Adrenal gland (tissue), 12 donors: ENCODE measurements around the gene HSD17B12. TPM values are rescaled to one million over a fixed set of nuclear protein-coding genes. Genes with fewer than 3 reads are reported as not detected.

ENCODE experiments used
- DNase-seq, 7 donors: peaks; one replicate each; pipeline ENCODE4 v3.0.0-alpha.2; 2019 to 2020
- H3K27ac ChIP-seq, 5 donors: fragments of 200-600 bp; sonication (generic) in 4 of 5; 1 replicate in 3 of 5; 2 replicates in 2 of 5; pipeline versions ENCODE4 v1.5.1 to v1.8.0; 2016 to 2020; ENCODE audit warnings: mild to moderate bottlenecking in 1 of 5
- H3K27me3 ChIP-seq: fragments of 200-600 bp; 2 replicates; pipeline ENCODE4 v1.8.0; 2021
- H3K36me3 ChIP-seq, 2 donors: fragments of 200-600 bp; replicated peaks in 1 of 2; 1 replicate in 1 of 2; 2 replicates in 1 of 2; pipeline versions ENCODE4 v1.5.1 to v1.8.0; 2018 to 2022
- H3K4me1 ChIP-seq, 2 donors: fragments of 200-600 bp; replicated peaks in 1 of 2; 1 replicate in 1 of 2; 2 replicates in 1 of 2; pipeline versions ENCODE4 v1.5.1 to v1.8.0; 2018 to 2021
- H3K4me3 ChIP-seq, 4 donors: fragments of 200-600 bp; sonication (generic) in 3 of 4; one replicate each; pipeline ENCODE4 v1.5.1; 2016 to 2018
- H3K9me3 ChIP-seq, 3 donors: fragments of 200-600 bp; sonication (generic) in 1 of 3; replicated peaks in 1 of 3; 1 replicate in 2 of 3; 2 replicates in 1 of 3; pipeline versions ENCODE4 v1.5.1 to v1.8.0; 2016 to 2021
- CTCF ChIP-seq, 6 experiments: fragments of 450-650 bp in 4 of 6; fragments of 200-600 bp in 2 of 6; sonication (generic) in 1 of 6; IDR thresholded peaks; 1 replicate in 5 of 6; 2 replicates in 1 of 6; pipeline versions ENCODE4 v1.5.1 to v1.8.0; 2016 to 2021; ENCODE audit warnings: antibody characterized with exemption in 6 of 6, mild to moderate bottlenecking in 2 of 6, moderate library complexity in 1 of 6
- POLR2A ChIP-seq, 2 donors: fragments of 450-650 bp; IDR thresholded peaks; one replicate each; pipeline ENCODE4 v1.6.1; 2017; ENCODE audit warnings: antibody characterized with exemption in 2 of 2, mild to moderate bottlenecking in 2 of 2, moderate library complexity in 1 of 2
- WGBS, 4 donors: extraction: QIAGEN DNeasy Blood & Tissue Kit in 2 of 4; methylation state at CpG; one replicate each; pipeline versions ENCODE4 v1.1.5 to v1.1.7; 2013 to 2017; 5-methylcytosine and 5-hydroxymethylcytosine counted together
- intact Hi-C, 2 donors: fragments of 100-400 bp; cut with DNase I; formaldehyde crosslinking; loops; one replicate each; pipeline versions ENCODE4 v1.14.1 to v1.15.0; 2022 to 2023
- polyA plus RNA-seq, 3 donors: library from polyadenylated mRNA; stranded (reverse); fragments of 200-250 nt in 2 of 3; fragments of 350-450 nt in 1 of 3; fragmentation: Illumina TruSeq in 1 of 3; extraction: RNeasy Lipid Tissue Mini Kit (QIAGEN cat#74804) in 1 of 3; gene quantifications; one replicate each; pipeline ENCODE4 v1.2.3, GENCODE V29; 2013 to 2014
- total RNA-seq, 9 donors: library from RNA; depleted of rRNA in 4 of 9; stranded (reverse); fragments of >200 nt in 4 of 9; fragments of 120-200 nt in 1 of 9; fragmentation: NEBNext Ultra II Directional in 1 of 9; extraction: Animal tissue kit (Norgen Biotek cat#: 25700) in 1 of 9; gene quantifications; one replicate each; pipeline versions ENCODE4 v1.1.0 to v1.2.4, GENCODE V29; 2013 to 2023
- donor health status: healthy with polysubstance abuse.
- donor health status: Bipolar disorder and iron deficiency.
- donor health status: DM: yes; HTN: yes; CAD: no.
- donor health status: DM: no; HTN: no; CAD: no.
- donor health status: DM: no; HTN: no; CAD: no.
- donor health status: DM: yes; HTN: yes; CAD: no.

Gene HSD17B12
- total and polyA plus RNA-seq, 12 donors, result 37.1 to 342 (median 94.6) TPM

GRCh38 chr11:43644621-43645299, 35.8 kb upstream of the HSD17B12 start:
- WGBS, 4 donors, result 18 to 32% (median 25%) methylated on average over 7 of the region's 7 CpGs
- no peak for TF ChIP-seq POLR2A (IDR thresholded peaks at IDR 0.05)
- TF ChIP-seq CTCF (IDR thresholded peaks at IDR 0.05), result no peak
- Histone ChIP-seq H3K27ac (peak overlapping the region in 1 of 5 donors; percentile 58), H3K9me3 (no peaks in the 10 kb centered on the region), H3K27me3 (peaks cover 18% of the 10 kb centered on the region), H3K4me3 (peak overlapping the region in 3 of 4 donors; percentile 25 to 90 (median 86)), H3K4me1 (peaks cover 10% of the 10 kb centered on the region in 2 donors), H3K36me3 (no peaks in the 10 kb centered on the region)
- intact Hi-C loops, result no loop called here
- peak in 2 of 7 donors; percentile 2 to 16 for DNase-seq

GRCh38 chr11:43646767-43647166, 33.8 kb upstream of the HSD17B12 start:
- H3K27me3 ChIP-seq, result peaks cover 5% of the 10 kb centered on the region
- H3K4me1 ChIP-seq, result peaks cover 10% of the 10 kb centered on the region in 2 donors
- H3K36me3 ChIP-seq, result no peaks in the 10 kb centered on the region
- no peak overlapping the region for H3K27ac ChIP-seq
- intact Hi-C loops, result no loop called here
- H3K4me3 ChIP-seq, result no peak overlapping the region
- 90 to 93% (median 93%) methylated on average over 2 of the region's 2 CpGs for WGBS, 4 donors
- no peaks in the 10 kb centered on the region for H3K9me3 ChIP-seq
- TF ChIP-seq POLR2A (IDR thresholded peaks at IDR 0.05) (no peak), CTCF (IDR thresholded peaks at IDR 0.05) (no peak)
- DNase-seq, result no peak

- Histone ChIP-seq H3K36me3 (no peaks in the 10 kb centered on the region), H3K4me1 (peaks cover 10% of the 10 kb centered on the region in 2 donors), H3K4me3 (no peak overlapping the region), H3K9me3 (no peaks in the 10 kb centered on the region), H3K27me3 (no peaks in the 10 kb centered on the region), H3K27ac (no peak overlapping the region)
- TF ChIP-seq CTCF (IDR thresholded peaks at IDR 0.05), result no peak
- no peak for TF ChIP-seq POLR2A (IDR thresholded peaks at IDR 0.05)
- no peak for DNase-seq
- WGBS, 4 donors, result 88 to 97% (median 94%) methylated on average over 7 of the region's 7 CpGs
- intact Hi-C loops, result no loop called here
Measured at GRCh38 chr11:43648888-43649287, 31.6 kb upstream of the HSD17B12 start.

GRCh38 chr11:43649501-43649900, 31.0 kb upstream of the HSD17B12 start:
- 88 to 95% (median 92%) methylated on average over 4 of the region's 4 CpGs for WGBS, 4 donors
- TF ChIP-seq POLR2A (IDR thresholded peaks at IDR 0.05), result no peak
- TF ChIP-seq CTCF (IDR thresholded peaks at IDR 0.05), result no peak
- Histone ChIP-seq H3K4me3 (no peak overlapping the region), H3K27me3 (no peaks in the 10 kb centered on the region), H3K27ac (no peak overlapping the region), H3K4me1 (peaks cover 10% of the 10 kb centered on the region in 2 donors), H3K36me3 (no peaks in the 10 kb centered on the region), H3K9me3 (no peaks in the 10 kb centered on the region)
- intact Hi-C loops, result no loop called here
- no peak for DNase-seq
